ENCODE data around the gene KRTAP5-5. TPM values are rescaled to one million over a fixed set of nuclear protein-coding genes. Genes with fewer than 3 reads are reported as not detected.

Gene KRTAP5-5
- total and polyA plus RNA-seq, 2 experiments from 2014 or later = not detected

DNA sequence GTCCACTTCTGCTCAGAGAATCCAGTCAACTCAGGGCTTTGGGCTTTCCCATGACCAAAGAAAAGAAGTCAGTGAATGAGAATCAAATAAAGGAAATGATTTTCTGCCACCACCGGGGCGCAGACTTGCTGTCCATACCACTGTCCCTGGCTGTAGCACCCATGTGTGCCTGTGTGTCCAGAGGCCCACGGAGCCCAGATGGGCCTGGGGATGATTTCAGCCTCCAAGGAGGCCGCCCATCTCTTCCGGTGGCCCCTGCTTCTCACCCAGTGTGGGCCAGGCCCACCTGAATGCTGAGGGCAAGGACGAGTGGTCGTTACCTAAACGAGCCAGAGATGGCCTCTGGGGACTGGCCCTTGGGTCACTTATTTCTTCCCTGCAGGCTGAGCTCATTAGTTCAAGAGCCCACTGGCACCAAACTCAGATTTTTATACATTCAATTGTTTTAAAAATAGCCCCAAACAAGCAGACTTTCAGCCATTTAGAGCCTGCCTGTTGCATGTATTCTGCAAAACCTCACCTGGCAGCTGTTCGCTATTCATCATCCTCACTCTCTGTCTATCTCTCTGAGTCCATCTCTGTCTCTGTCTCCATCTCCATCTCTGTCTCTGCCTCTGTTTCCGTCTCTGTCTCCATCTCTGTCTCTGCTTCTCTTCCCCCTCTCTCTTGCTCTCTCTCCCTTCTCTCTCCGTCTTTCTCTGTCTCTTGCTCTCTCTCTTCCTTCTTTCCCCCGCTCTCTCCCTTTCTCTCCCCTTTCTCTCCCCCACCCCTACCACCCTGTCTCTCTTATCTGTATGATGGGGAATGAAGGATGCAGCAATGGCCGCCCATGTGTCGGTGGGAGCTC is 24.2 kb downstream of the KRTAP5-5 start:
- TF ChIP-seq ZNF331 (CRISPR knock-in tag; IDR thresholded peaks at IDR 0.05; ENCODE audit: low read depth) (no peak), CREB1 (CRISPR knock-in tag; IDR thresholded peaks at IDR 0.05; ENCODE audit: low read depth) (no peak)
- Histone ChIP-seq H3K4me2 (no peak overlapping the region), H3K27me3 (ENCODE audit: insufficient read depth) (no peaks in the 10 kb centered on the region), H3K36me3 (ENCODE audit: insufficient read depth) (no peaks in the 10 kb centered on the region), H4K20me1 (replicated peaks; ENCODE audit: insufficient read depth) (no peaks in the 10 kb centered on the region), H3K9me2 (ENCODE audit: insufficient read depth) (no peaks in the 10 kb centered on the region), H2AFZ (peak overlapping the region; percentile 91), H3K4me1 (ENCODE audit: insufficient read depth) (no peaks in the 10 kb centered on the region), H3K79me2 (replicated peaks; ENCODE audit: insufficient read depth) (no peaks in the 10 kb centered on the region), H3K4me3 (no peak overlapping the region), H3F3A (replicated peaks; ENCODE audit: low read depth) (no peaks in the 10 kb centered on the region), H3K27ac (ENCODE audit: low read depth) (no peak overlapping the region)
- H3K27me3 Mint-ChIP-seq (ENCODE audit: insufficient read depth, low read depth, poor library complexity) = peaks cover 2% of the 10 kb centered on the region
- ATAC-seq (no peak), DNase-seq (ENCODE audit: low spot score) (no peak)
- no peaks in the 10 kb centered on the region for H3K9me3 Mint-ChIP-seq
- no peak overlapping the region for H3K4me3 Mint-ChIP-seq
- peaks cover 6% of the 10 kb centered on the region; the same call in 2 of the 3 replicates for H3K4me1 Mint-ChIP-seq
- no peaks in the 10 kb centered on the region for H3K36me3 Mint-ChIP-seq (ENCODE audit: low read depth)
- H3K27ac Mint-ChIP-seq = no peak overlapping the region

GRCh38 chr11:1654388-1655167 is 25.0 kb downstream of the KRTAP5-5 start:
- Histone ChIP-seq H2AFZ (no peak overlapping the region), H4K20me1 (replicated peaks; ENCODE audit: insufficient read depth) (no peaks in the 10 kb centered on the region), H3K79me2 (replicated peaks; ENCODE audit: insufficient read depth) (no peaks in the 10 kb centered on the region), H3K36me3 (ENCODE audit: insufficient read depth) (no peaks in the 10 kb centered on the region), H3F3A (replicated peaks; ENCODE audit: low read depth) (no peaks in the 10 kb centered on the region), H3K4me3 (no peak overlapping the region), H3K9me2 (ENCODE audit: insufficient read depth) (no peaks in the 10 kb centered on the region), H3K27me3 (ENCODE audit: insufficient read depth) (no peaks in the 10 kb centered on the region), H3K4me1 (ENCODE audit: insufficient read depth) (no peaks in the 10 kb centered on the region), H3K4me2 (no peak overlapping the region), H3K27ac (ENCODE audit: low read depth) (no peak overlapping the region)
- no peak for ATAC-seq
- H3K9me3 Mint-ChIP-seq = no peaks in the 10 kb centered on the region
- H3K27ac Mint-ChIP-seq = no peak overlapping the region
- H3K4me1 Mint-ChIP-seq = peaks cover 6% of the 10 kb centered on the region; the same call in 2 of the 3 replicates
- DNase-seq (ENCODE audit: low spot score) = no peak
- no peak overlapping the region for H3K4me3 Mint-ChIP-seq
- no peaks in the 10 kb centered on the region for H3K36me3 Mint-ChIP-seq (ENCODE audit: low read depth)
- H3K27me3 Mint-ChIP-seq (ENCODE audit: insufficient read depth, low read depth, poor library complexity) = peaks cover 5% of the 10 kb centered on the region
- TF ChIP-seq, protein P1, sequence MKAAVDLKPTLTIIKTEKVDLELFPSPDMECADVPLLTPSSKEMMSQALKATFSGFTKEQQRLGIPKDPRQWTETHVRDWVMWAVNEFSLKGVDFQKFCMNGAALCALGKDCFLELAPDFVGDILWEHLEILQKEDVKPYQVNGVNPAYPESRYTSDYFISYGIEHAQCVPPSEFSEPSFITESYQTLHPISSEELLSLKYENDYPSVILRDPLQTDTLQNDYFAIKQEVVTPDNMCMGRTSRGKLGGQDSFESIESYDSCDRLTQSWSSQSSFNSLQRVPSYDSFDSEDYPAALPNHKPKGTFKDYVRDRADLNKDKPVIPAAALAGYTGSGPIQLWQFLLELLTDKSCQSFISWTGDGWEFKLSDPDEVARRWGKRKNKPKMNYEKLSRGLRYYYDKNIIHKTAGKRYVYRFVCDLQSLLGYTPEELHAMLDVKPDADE (IDR thresholded peaks at IDR 0.05) = no peak
- TF ChIP-seq CREB1 (CRISPR knock-in tag; IDR thresholded peaks at IDR 0.05; ENCODE audit: low read depth) (no peak), STAT1 (IDR thresholded peaks at IDR 0.05; ENCODE audit: unreplicated experiment) (no peak), POLR2AphosphoS5 (IDR thresholded peaks at IDR 0.05; ENCODE audit: low read depth) (no peak), ZNF462 (CRISPR knock-in tag; IDR thresholded peaks at IDR 0.05) (no peak), ZNF114 (CRISPR knock-in tag; IDR thresholded peaks at IDR 0.05) (no peak), NANOG (IDR thresholded peaks at IDR 0.05; ENCODE audit: borderline replicate concordance) (no peak), EZH2 (IDR thresholded peaks at IDR 0.05; ENCODE audit: low read depth, unreplicated experiment) (no peak), JUNB (IDR thresholded peaks at IDR 0.05; ENCODE audit: unreplicated experiment) (no peak)
- TF ChIP-seq, protein P2, sequence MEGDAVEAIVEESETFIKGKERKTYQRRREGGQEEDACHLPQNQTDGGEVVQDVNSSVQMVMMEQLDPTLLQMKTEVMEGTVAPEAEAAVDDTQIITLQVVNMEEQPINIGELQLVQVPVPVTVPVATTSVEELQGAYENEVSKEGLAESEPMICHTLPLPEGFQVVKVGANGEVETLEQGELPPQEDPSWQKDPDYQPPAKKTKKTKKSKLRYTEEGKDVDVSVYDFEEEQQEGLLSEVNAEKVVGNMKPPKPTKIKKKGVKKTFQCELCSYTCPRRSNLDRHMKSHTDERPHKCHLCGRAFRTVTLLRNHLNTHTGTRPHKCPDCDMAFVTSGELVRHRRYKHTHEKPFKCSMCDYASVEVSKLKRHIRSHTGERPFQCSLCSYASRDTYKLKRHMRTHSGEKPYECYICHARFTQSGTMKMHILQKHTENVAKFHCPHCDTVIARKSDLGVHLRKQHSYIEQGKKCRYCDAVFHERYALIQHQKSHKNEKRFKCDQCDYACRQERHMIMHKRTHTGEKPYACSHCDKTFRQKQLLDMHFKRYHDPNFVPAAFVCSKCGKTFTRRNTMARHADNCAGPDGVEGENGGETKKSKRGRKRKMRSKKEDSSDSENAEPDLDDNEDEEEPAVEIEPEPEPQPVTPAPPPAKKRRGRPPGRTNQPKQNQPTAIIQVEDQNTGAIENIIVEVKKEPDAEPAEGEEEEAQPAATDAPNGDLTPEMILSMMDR (conservative IDR thresholded peaks at IDR 0.05; ENCODE audit: low read depth in 2 of 2) = no peak
